Raji (cell line): ENCODE results near the gene WNK2.
A peak's percentile ranks its signal among the peaks of the same experiment; 100 is the strongest.

Experiments used
- POLR2A ChIP-seq: IDR thresholded peaks from 2 replicates; pipeline ENCODE4 v1.6.1; 2011; ENCODE audit warnings: low read depth, low read length, control low read depth; ENCODE audit not compliant: insufficient read depth

The WNK2 gene

GRCh38 chr9:93278144-93278543, 94.2 kb downstream of the WNK2 start:
- no peak for TF ChIP-seq POLR2A

GRCh38 chr9:93280661-93281259, 96.8 kb downstream of the WNK2 start:
- no peak for TF ChIP-seq POLR2A

DNA sequence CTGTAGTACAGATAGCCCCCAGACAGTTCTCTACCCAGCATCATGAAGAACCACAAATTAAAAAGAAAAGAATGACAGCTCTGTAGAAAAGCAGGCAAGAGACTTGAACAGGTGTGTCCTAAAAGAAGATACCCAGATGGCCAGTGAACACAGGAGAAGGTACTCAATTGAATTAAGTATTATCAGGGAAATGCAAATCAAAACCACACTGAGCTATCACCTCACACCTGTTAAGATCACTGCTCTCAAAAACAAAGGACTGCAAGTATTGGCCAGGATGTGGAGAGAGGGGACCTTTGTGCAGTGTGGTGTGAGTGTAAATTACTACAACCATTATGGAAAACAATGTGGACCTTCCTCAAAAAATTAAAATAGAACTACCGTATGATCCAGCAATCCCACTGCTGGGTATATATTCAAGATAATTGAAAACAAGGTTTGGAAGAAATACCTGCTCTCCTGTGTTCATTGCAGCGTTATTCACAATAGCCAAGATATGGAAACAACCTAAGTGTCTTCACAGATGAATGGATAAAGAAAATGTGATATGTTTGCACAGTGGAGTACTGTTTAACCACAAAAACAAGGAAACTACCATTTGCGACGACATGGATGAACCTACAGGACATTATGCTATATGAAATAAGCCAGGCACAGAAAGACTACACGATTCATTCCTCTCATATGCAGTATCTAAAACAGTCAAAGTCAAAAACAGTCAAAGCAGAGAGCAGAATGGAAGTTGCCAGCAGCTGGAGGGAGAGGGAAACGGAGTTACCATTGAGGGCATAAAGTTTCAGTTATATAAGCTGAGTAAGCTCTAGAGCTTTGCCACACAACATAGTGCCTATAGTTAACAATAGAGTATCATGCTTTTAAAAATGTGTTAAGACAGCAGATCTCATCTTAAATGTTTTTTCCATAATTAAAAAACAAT, 102.6 kb downstream of the WNK2 start:
- TF ChIP-seq POLR2A = no peak; the same call in 1 of the 2 replicates

DNA sequence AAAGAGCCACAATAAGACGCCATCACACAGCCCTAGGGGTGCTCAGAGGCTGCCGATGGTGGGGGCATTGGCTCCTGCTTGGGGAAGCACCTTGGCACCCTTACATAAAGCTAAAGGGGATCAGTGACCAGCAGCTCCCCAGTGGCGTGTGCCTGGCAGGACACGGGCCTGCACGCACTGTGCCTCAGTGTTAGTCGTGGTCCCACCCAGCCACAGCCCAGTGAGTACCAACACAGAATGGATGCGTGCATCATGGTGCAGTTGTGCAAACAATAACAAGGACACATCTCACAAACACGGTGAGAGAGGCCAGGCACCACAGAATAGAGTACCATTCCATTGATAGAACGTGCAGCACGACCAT, 103.2 kb downstream of the WNK2 start:
- TF ChIP-seq POLR2A = peak; percentile 52

DNA sequence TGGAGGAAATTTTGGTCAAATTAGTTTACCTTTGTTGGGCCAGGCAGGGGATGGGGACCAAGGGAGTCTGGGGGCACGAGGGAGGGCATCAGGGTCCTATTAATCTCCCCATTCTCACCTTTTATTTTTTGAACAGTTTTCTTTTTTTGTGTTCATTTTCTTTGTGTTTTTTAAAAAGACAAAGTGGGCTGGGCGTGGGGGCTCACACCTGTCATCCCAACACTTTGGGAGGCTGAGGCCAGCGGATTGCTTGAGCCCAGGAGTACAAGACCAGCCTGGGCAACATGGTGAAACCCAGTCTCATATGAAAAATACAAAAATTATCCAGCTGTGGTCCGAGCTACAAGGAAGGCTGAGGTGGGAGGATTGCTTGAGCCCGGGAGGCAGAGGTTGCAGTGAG, 103.7 kb downstream of the WNK2 start:
- no peak for TF ChIP-seq POLR2A

DNA sequence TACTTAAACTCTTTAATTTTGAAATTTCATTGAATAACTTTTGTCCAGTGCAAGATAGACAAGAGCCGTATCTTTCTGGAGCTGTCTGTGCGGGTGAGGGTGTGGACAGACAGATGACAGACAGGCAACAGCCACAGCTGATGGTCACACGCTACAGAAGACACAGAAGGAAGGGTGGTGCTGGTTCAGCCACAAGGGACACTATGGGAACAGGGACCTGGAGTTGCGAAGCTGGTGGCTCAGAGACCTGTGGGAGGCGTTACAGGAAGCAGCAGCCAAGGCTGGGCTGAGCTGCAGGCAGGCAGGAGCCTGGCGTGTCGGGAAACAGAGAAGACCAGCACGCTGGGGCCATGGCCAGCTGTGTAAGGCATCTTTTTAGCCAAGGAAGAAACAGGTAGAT, 104.4 kb downstream of the WNK2 start:
- no peak for TF ChIP-seq POLR2A

DNA sequence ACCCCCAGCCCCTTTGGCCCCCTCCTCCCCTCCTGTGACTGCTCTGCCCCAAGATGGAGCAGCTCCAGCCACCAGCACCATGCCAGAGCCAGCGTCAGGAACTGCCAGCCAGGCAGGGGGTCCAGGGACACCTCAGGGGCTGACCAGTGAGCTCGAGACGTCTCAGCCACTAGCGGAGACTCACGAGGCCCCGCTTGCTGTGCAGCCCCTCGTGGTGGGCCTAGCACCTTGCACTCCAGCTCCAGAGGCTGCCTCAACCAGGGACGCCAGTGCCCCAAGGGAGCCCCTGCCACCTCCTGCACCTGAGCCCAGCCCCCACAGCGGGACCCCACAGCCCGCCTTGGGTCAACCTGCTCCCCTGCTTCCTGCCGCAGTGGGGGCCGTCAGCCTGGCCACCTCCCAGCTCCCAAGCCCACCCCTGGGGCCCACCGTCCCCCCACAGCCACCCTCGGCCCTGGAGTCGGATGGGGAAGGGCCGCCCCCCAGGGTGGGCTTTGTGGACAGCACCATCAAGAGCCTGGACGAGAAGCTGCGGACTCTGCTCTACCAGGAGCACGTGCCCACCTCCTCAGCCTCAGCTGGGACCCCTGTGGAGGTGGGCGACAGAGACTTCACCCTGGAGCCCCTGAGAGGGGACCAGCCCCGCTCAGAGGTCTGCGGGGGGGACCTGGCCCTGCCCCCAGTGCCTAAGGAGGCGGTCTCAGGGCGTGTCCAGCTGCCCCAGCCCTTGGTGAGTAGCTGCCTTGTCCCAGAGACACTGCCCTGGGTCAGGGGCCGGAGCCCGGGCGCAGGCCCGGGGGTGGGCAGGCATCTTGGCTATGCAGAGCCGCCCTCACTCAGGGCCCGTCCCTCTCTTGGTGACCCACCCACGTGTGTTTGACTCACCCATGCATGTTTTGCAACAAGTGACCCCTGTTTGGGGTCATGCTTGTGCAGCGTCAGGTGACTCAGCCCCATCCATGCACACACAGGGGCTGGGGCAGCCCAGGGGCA, 105.2 kb downstream of the WNK2 start:
- TF ChIP-seq POLR2A = no peak

- TF ChIP-seq POLR2A = no peak
These were observed 106.8 kb downstream of the WNK2 start for GRCh38 chr9:93290495-93291434.

GRCh38 chr9:93291536-93292287, 107.8 kb downstream of the WNK2 start:
- no peak for TF ChIP-seq POLR2A

DNA sequence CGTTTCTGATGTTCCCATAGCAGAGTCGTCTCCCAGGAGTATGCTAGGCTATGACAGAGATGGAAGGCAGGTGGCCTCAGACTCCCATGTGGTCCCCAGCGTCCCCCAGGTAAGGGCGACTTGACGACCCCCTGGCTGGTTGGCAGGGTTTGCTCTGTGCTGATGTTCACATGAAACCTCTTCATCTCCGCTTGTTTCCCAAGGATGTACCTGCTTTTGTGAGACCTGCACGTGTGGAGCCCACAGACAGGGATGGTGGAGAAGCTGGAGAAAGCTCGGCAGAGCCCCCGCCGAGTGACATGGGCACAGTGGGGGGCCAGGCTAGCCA, 108.3 kb downstream of the WNK2 start:
- no peak for TF ChIP-seq POLR2A

- no peak for TF ChIP-seq POLR2A
These were observed 108.9 kb downstream of the WNK2 start for GRCh38 chr9:93292664-93293328.

- no peak for TF ChIP-seq POLR2A
These were observed 110.1 kb downstream of the WNK2 start for GRCh38 chr9:93294011-93294410.

- no peak for TF ChIP-seq POLR2A
These were observed 111.1 kb downstream of the WNK2 start for GRCh38 chr9:93295031-93295430.
